PC-9 (cell line): ENCODE results near the gene MAP3K5.

Experiments
- CTCF ChIP-seq: fragments of 200-600 bp; sonication (generic); conservative IDR thresholded peaks from 2 replicates; pipeline ENCODE4 v1.6.1; 2017; ENCODE audit warnings: mixed run types, antibody characterized with exemption, mild to moderate bottlenecking, moderate library complexity
- EZH2 ChIP-seq: fragments of 200-600 bp; sonication (generic); IDR thresholded peaks from 2 replicates; pipeline ENCODE4 v1.8.0; 2017; ENCODE audit warnings: antibody characterized with exemption, low read depth

GRCh38 chr6:136547871-136548270 lies 244.4 kb downstream of the MAP3K5 start:
- TF ChIP-seq CTCF: no peak
- TF ChIP-seq EZH2: no peak
